Measurements from ENCODE around the gene FAM184A.

- TF ChIP-seq L3MBTL2 (conservative IDR thresholded peaks at IDR 0.05) (no peak), ELF4 (IDR thresholded peaks at IDR 0.05) (no peak), SP1 (IDR thresholded peaks at IDR 0.05) (no peak), LEF1 (IDR thresholded peaks at IDR 0.05; ENCODE audit: borderline replicate concordance) (no peak), CTBP1 (IDR thresholded peaks at IDR 0.05; ENCODE audit: borderline replicate concordance) (no peak), FOXM1 (IDR thresholded peaks at IDR 0.05; ENCODE audit: borderline replicate concordance) (no peak), FOXA1 (IDR thresholded peaks at IDR 0.05) (no peak)
Measured at GRCh38 chr6:118914598-118914997, 163.9 kb downstream of the FAM184A start.

All from HEK293T (cell line).